HG03521 (cell line): ENCODE results near the gene ESD.

Experiments used
- ATAC-seq: cut with Tn5 transposase; IDR thresholded peaks from one replicate; pipeline ENCODE4 v1.9.1; 2021; ENCODE audit warnings: mild to moderate bottlenecking, moderate library complexity; ENCODE audit not compliant: unreplicated experiment

ESD gene

DNA sequence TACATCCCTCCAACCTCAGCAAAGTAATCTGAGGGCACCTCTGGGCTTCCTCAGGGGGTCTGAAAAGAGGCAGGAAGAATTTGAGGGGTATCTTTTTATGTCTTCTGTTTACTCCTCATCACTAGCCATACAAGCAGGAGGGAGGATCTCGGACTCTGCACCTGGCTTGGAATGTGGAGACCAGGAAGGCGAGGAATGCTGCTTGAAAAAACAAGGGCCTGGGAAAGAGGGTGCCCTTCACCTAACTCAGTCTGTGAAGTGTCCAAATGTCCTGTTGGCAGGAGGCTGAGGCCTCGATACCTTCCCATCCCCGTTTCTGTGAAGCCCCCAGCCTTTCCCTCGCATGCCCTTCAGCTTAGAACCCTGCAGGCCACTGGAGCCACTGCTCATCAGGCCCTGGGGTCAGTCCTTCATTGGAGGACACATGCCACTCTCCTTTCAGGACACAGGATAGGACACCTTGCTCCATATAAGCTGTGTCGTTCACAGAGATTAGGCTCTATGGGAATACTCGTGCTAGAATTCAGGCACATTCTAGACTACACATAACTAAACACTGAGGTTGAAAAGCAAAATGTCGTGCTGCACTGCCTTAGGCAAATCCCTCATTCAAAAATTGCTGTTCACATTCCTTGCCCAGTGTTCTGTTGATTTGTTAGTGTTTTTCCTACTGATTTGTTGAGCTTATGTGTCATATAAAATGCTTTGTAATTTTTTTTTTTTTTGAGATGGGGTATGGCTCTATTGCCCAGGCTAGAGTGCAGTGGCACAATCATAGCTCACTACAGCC, 49.7 kb downstream of the ESD start:
- no peak for ATAC-seq

- no peak for ATAC-seq
These were observed 51.3 kb downstream of the ESD start for GRCh38 chr13:46745706-46746105.

DNA sequence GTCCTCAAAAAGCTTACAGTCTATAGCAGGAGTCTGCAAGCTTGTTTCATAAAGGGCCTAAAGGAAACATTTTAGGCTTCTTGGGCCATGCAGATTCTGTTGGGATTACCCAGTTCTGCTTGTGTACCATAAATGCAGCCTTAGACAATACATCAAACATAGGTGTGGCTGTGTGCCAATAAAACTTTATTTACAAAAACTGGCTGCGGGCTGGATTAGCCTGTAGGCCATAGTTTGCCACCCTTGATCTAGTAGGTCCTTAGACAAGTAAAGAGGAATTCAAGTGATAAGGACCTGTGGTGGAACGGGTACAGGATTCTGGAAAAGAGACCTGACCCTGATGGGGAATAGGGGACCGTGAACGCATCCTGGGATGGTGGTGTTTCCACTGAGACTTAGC, 51.9 kb downstream of the ESD start:
- ATAC-seq, result no peak

- no peak for ATAC-seq
These were observed 53.8 kb downstream of the ESD start for GRCh38 chr13:46743191-46743590.

- ATAC-seq, result no peak
These were observed 57.4 kb downstream of the ESD start for GRCh38 chr13:46739447-46740098.

GRCh38 chr13:46738766-46739165, 58.2 kb downstream of the ESD start:
- no peak for ATAC-seq

GRCh38 chr13:46738055-46738454, 58.9 kb downstream of the ESD start:
- ATAC-seq, result no peak

DNA sequence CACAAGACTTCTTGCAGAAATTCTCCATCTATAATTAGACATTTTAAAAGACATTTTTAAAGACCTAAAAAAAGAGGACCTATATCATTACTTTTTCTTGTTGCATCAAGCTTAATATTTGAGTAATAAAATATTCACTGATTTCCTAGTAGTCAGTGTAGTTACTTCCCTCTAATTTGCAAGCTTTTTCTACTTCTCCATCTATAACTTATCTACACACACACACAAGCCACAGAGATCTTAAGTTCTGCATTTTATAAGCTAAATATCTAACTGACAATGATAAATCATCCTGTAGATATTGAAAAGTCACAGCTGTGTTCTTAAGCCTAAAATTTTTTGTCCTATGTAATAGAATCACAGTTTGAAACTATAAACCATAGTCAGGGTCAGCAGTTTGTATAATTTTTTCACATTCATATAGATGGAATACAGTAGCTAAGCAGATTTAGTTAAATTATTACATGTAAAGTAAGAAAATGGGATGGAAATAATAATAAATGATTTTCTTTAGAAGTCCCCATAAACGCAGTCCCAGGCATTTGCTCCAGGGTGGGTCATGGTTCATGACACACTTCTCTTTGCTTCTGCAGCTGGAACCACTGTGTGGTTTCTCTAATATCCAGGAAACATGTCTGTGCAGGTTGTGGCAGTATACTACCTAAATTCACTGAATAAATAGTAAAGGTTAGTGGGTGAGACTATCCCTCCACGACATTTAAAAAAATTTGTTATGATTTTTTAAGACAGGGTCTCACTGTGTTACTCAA, 60.2 kb downstream of the ESD start:
- no peak for ATAC-seq

DNA sequence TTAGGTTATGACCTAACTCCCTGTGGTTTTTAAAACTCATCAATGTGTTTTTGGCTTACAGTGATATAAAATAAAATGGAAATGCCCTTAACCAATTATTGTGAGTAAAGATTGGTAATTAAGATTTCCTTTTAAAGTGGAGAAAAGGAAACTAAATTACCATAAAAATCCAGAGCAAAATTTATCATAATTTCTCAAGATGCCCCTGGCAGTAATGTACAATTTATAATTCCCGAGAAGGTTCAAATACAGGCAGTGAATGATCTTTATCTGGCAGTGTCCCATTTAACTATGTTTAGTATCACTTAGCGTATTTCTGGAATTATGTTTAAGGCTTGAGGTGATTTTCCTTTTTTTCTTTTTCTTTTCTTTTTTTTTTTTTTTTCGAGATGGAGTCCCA, 61.5 kb downstream of the ESD start:
- no peak for ATAC-seq

GRCh38 chr13:46731535-46731934, 65.4 kb downstream of the ESD start:
- no peak for ATAC-seq

GRCh38 chr13:46728777-46729176, 68.2 kb downstream of the ESD start:
- ATAC-seq, result no peak

- ATAC-seq, result no peak
These were observed 70.6 kb downstream of the ESD start for GRCh38 chr13:46726347-46726746.
